GM12878 (cell line): ENCODE results near the gene MYO16. TPM values are rescaled to one million over a fixed set of nuclear protein-coding genes. Genes with fewer than 3 reads are reported as not detected.

Source experiments
- ATAC-seq: fragments of 200-7000 bp; cut with Tn5 transposase; 3 replicates; pipeline ENCODE4 v1.9.1; 2020; ENCODE audit warnings: mild to moderate bottlenecking, moderate library complexity
- BruUV-seq: library from RNA; stranded (reverse); fragments of 400-500 nt; replicated peaks from 2 replicates; lab custom pipeline; 2021; lab: Mats Ljungman, UMichigan
- CTCF ChIA-PET: fragments of 300-600 bp; sonication (Branson Sonifier 250); formaldehyde crosslinking; extraction: SDS; loops from one replicate; lab custom pipeline; 2021; ENCODE audit warnings: inconsistent platforms; lab: Yijun Ruan, JAX
- POLR2A ChIA-PET: fragments of 350-600 bp; formaldehyde crosslinking; extraction: SDS; loops from one replicate; lab custom pipeline; 2021; ENCODE audit warnings: inconsistent platforms; lab: Charles Lee
- RAD21 ChIA-PET: fragments of 300-600 bp; sonication (Branson Sonifier 250); formaldehyde crosslinking; loops from one replicate; lab custom pipeline; 2023; ENCODE audit warnings: antibody characterized with exemption; ENCODE audit not compliant: unreplicated experiment; lab: Charles Lee
- SMC1A ChIA-PET: fragments of 300-600 bp; sonication (Branson Sonifier 250); formaldehyde crosslinking; loops from one replicate; lab custom pipeline; 2023; ENCODE audit not compliant: unreplicated experiment, uncharacterized antibody; lab: Charles Lee
- DNase-seq: peaks from one replicate; pipeline ENCODE4 v3.0.0-alpha.2; 2011; ENCODE audit warnings: low read depth, low spot score
- FAIRE-seq: peaks from 3 replicates; lab custom pipeline; 2011; peaks lifted over from hg19 to GRCh38; lab: Jason Lieb, UNC
- H2AFZ ChIP-seq: 2 replicates; pipeline ENCODE4 v1.6.0; 2011; ENCODE audit warnings: low read depth, low read length, control low read depth; ENCODE audit not compliant: control insufficient read depth
- H3K27ac ChIP-seq: 2 replicates; pipeline ENCODE4 v1.5.1; 2011; ENCODE audit warnings: control low read depth; ENCODE audit not compliant: control insufficient read depth, insufficient read depth
- H3K27me3 ChIP-seq, 2 experiments: replicated peaks in 1 of 2; 2 replicates each; pipeline versions ENCODE4 v1.6.0 to v1.6.1; 2011; ENCODE audit warnings: low read length in 1 of 2; ENCODE audit not compliant: control insufficient read depth in 2 of 2, insufficient read depth in 2 of 2
- H3K36me3 ChIP-seq, 2 experiments: 2 replicates each; pipeline ENCODE4 v1.5.1; 2011; ENCODE audit warnings: low read length in 1 of 2; ENCODE audit not compliant: control insufficient read depth in 2 of 2, insufficient read depth in 2 of 2
- H3K4me1 ChIP-seq: 2 replicates; pipeline ENCODE4 v1.6.1; 2011; ENCODE audit warnings: mild to moderate bottlenecking, low read length, moderate library complexity, mixed read lengths; ENCODE audit not compliant: control insufficient read depth, insufficient read depth
- H3K4me2 ChIP-seq: 2 replicates; pipeline ENCODE4 v1.6.0; 2011; ENCODE audit warnings: control low read depth; ENCODE audit not compliant: control insufficient read depth, insufficient read depth
- H3K4me3 ChIP-seq: fragments of 200-600 bp; sonication (generic); 2 replicates; pipeline ENCODE4 v1.5.1; 2016
- H3K79me2 ChIP-seq: 2 replicates; pipeline ENCODE4 v1.6.0; 2011; ENCODE audit warnings: low read length; ENCODE audit not compliant: control insufficient read depth, insufficient read depth
- H3K9ac ChIP-seq: 2 replicates; pipeline ENCODE4 v1.8.0; 2011; ENCODE audit warnings: low read length, control low read depth, mixed read lengths; ENCODE audit not compliant: control insufficient read depth, insufficient read depth
- H3K9me3 ChIP-seq: replicated peaks from 3 replicates; pipeline ENCODE4 v1.5.1; 2011; ENCODE audit warnings: mild to moderate bottlenecking, low read length; ENCODE audit not compliant: control insufficient read depth, insufficient read depth
- H4K20me1 ChIP-seq: 2 replicates; pipeline ENCODE4 v1.6.0; 2011; ENCODE audit not compliant: control insufficient read depth, insufficient read depth
- NBN ChIP-seq: fragments of 450-650 bp; IDR thresholded peaks from 2 replicates; pipeline ENCODE4 v1.6.1; 2016
- WGBS: methylation state at CpG from one replicate; pipeline ENCODE4 v1.1.6; 2016; ENCODE audit warnings: low lambda C conversion rate; ENCODE audit not compliant: insufficient replicate concordance, insufficient coverage; ENCODE audit errors: missing lambda C conversion rate; 5-methylcytosine and 5-hydroxymethylcytosine counted together
- in situ Hi-C: fragments of 300-500 bp; cut with MboI; formaldehyde crosslinking; loops from 9 replicates; pipeline ENCODE4 v1.14.3; 2018; ENCODE audit warnings: mixed read lengths
- intact Hi-C: fragments of 100-400 bp; cut with micrococcal nuclease; formaldehyde crosslinking; loops from one replicate; pipeline ENCODE4 v1.14.2; 2022; ENCODE audit not compliant: unreplicated experiment
- polyA plus RNA-seq, 11 experiments: library from polyadenylated mRNA; depleted of rRNA in 4 of 11; unstranded in 6 of 11; stranded (reverse) in 5 of 11; fragments of >200 nt; fragmentation: Nextera tagmentation in 4 of 11; fragmentation: Illumina TruSeq in 1 of 11; extraction: Ambion mirVana in 4 of 11; extraction: Trizol in 1 of 11; gene quantifications; 1 replicate in 1 of 11; 2 replicates in 10 of 11; pipeline versions ENCODE4 v1.2.1 to v1.2.3, GENCODE V29; 2011 to 2016; ENCODE audit warnings: inconsistent platforms in 2 of 11, missing spikeins in 2 of 11, low read depth in 1 of 11
- total RNA-seq, 4 experiments: library from RNA; depleted of rRNA in 3 of 4; stranded (reverse); fragments of >200 nt in 3 of 4; fragmentation: Illumina TruSeq in 1 of 4; extraction: Trizol in 1 of 4; gene quantifications; 2 replicates each; pipeline versions ENCODE4 v1.2.1 to v1.2.3, GENCODE V29; 2013 to 2021
- TF ChIP-seq, protein P1 (sequence below): fragments of 450-650 bp; IDR thresholded peaks from 2 replicates; pipeline ENCODE4 v1.6.1; 2016; ENCODE audit warnings: mild to moderate bottlenecking, moderate library complexity, borderline replicate concordance
- TF ChIP-seq, protein P2 (sequence below): fragments of 450-650 bp; IDR thresholded peaks from 2 replicates; pipeline ENCODE4 v1.6.1; 2017; ENCODE audit warnings: borderline replicate concordance

The MYO16 gene
- total and polyA plus RNA-seq, 10 of the 15 experiments (the other 5 are each of a cell fraction or from before 2014, with no cell fraction given) = under 0.01 to 1.7 (median 0.05) TPM; not detected in 4

DNA sequence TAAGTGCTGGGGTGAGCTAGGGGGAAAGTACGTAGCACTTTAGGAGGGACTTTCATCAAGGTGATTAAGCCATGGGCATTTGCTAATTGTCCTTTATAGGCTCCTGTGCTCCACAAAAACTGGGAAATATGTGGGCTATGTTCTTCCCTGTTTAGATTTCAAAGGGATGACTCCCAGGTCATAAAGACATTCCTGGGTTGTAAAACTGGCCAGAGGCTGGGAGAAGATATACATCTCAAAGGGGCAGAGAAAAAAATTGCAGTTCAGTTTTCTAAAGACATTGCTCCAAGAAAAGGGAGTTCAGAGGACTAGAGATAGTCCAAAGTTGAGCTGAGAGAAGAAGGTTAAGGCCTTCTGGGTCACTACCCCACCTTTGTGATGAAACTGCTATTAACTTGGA, 204.8 kb downstream of the MYO16 start:
- SMC1A ChIA-PET = interaction anchor here (1.2 kb wide), 1 partner anchor 61 kb away, joined by 3 read pairs; no protein-coding TSS in a partner anchor
- no peak overlapping the region for H3K27ac ChIP-seq
- H3K36me3 ChIP-seq = no peaks in the 10 kb centered on the region
- 33% methylated on average over 1 of the region's 1 CpG for WGBS
- BruUV-seq = no TSS peak
- POLR2A ChIA-PET = no interaction called here
- no peak overlapping the region for H3K4me3 ChIP-seq
- no peak for TF ChIP-seq NBN
- no peaks in the 10 kb centered on the region for H3K9me3 ChIP-seq
- H3K9ac ChIP-seq = no peak overlapping the region
- H4K20me1 ChIP-seq = no peaks in the 10 kb centered on the region
- intact Hi-C loops (no loop called here), in situ Hi-C loops (no loop called here)
- CTCF ChIA-PET = interaction anchor here (0.8 kb wide), 1 partner anchor 21 kb away, joined by 3 read pairs; no protein-coding TSS in a partner anchor
- no peak overlapping the region for H2AFZ ChIP-seq
- H3K79me2 ChIP-seq = no peaks in the 10 kb centered on the region
- ATAC-seq (no peak), FAIRE-seq (no peak), DNase-seq (no peak)
- H3K27me3 ChIP-seq = no peaks in the 10 kb centered on the region
- no peaks in the 10 kb centered on the region for H3K4me1 ChIP-seq
- H3K4me2 ChIP-seq = no peak overlapping the region
- RAD21 ChIA-PET = no interaction called here

DNA sequence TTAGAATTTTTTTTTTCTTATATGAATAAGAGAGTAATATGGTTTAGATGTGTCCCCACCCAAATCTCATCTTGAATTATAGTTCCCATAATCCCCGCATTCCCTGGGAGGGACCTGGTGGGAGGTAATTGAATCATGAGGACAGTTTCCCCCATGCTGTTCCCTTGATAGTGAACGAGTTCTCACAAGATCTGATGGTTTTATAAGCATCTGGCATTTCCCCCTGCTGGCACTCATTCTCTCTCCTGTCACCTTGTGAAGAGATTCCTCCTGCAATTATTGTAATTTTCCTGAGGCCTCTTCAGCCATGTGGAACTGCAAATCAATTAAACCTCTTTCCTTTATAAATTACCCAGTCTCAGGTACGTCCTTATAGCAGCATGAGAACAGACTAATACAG, 205.7 kb downstream of the MYO16 start:
- Histone ChIP-seq H3K79me2 (no peaks in the 10 kb centered on the region), H3K27ac (no peak overlapping the region), H3K36me3 (no peaks in the 10 kb centered on the region), H3K4me3 (no peak overlapping the region), H3K4me1 (no peaks in the 10 kb centered on the region), H3K27me3 (no peaks in the 10 kb centered on the region), H3K4me2 (no peak overlapping the region), H4K20me1 (no peaks in the 10 kb centered on the region), H3K9ac (no peak overlapping the region), H3K9me3 (no peaks in the 10 kb centered on the region), H2AFZ (no peak overlapping the region)
- RAD21 ChIA-PET = no interaction called here
- no TSS peak for BruUV-seq
- DNase-seq (no peak), ATAC-seq (no peak), FAIRE-seq (no peak)
- in situ Hi-C loops = no loop called here
- CTCF ChIA-PET = no interaction called here
- SMC1A ChIA-PET = interaction anchor here (1.2 kb wide), 1 partner anchor 60 kb away, joined by 3 read pairs; no protein-coding TSS in a partner anchor
- intact Hi-C loops = no loop called here
- TF ChIP-seq, protein P1, sequence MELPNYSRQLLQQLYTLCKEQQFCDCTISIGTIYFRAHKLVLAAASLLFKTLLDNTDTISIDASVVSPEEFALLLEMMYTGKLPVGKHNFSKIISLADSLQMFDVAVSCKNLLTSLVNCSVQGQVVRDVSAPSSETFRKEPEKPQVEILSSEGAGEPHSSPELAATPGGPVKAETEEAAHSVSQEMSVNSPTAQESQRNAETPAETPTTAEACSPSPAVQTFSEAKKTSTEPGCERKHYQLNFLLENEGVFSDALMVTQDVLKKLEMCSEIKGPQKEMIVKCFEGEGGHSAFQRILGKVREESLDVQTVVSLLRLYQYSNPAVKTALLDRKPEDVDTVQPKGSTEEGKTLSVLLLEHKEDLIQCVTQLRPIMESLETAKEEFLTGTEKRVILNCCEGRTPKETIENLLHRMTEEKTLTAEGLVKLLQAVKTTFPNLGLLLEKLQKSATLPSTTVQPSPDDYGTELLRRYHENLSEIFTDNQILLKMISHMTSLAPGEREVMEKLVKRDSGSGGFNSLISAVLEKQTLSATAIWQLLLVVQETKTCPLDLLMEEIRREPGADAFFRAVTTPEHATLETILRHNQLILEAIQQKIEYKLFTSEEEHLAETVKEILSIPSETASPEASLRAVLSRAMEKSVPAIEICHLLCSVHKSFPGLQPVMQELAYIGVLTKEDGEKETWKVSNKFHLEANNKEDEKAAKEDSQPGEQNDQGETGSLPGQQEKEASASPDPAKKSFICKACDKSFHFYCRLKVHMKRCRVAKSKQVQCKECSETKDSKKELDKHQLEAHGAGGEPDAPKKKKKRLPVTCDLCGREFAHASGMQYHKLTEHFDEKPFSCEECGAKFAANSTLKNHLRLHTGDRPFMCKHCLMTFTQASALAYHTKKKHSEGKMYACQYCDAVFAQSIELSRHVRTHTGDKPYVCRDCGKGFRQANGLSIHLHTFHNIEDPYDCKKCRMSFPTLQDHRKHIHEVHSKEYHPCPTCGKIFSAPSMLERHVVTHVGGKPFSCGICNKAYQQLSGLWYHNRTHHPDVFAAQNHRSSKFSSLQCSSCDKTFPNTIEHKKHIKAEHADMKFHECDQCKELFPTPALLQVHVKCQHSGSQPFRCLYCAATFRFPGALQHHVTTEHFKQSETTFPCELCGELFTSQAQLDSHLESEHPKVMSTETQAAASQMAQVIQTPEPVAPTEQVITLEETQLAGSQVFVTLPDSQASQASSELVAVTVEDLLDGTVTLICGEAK = no peak
- TF ChIP-seq, protein P2, sequence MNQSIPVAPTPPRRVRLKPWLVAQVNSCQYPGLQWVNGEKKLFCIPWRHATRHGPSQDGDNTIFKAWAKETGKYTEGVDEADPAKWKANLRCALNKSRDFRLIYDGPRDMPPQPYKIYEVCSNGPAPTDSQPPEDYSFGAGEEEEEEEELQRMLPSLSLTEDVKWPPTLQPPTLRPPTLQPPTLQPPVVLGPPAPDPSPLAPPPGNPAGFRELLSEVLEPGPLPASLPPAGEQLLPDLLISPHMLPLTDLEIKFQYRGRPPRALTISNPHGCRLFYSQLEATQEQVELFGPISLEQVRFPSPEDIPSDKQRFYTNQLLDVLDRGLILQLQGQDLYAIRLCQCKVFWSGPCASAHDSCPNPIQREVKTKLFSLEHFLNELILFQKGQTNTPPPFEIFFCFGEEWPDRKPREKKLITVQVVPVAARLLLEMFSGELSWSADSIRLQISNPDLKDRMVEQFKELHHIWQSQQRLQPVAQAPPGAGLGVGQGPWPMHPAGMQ = no peak
- WGBS = 28% methylated on average over 3 of the region's 3 CpGs
- POLR2A ChIA-PET = no interaction called here
